Activated CD4-positive, CD25-positive, alpha-beta regulatory T cell treated with anti-CD3 and anti-CD28 coated beads, Interleukin-2, amount 50 U/mL, for 24 hours (primary cell): Measurements from ENCODE around the gene ATRAID.
A peak's percentile ranks its signal among the peaks of the same experiment; 100 is the strongest.

Experiments used
- ATAC-seq, 2 donors: fragments of 150-1000 bp; cut with Tn5 transposase; one replicate each; pipeline ENCODE4 v1.10.0; 2021; ENCODE audit warnings: mild to moderate bottlenecking in 1 of 2, moderate library complexity in 1 of 2

ATRAID gene

GRCh38 chr2:27251766-27252165, 39.9 kb downstream of the ATRAID start:
- no peak for ATAC-seq

GRCh38 chr2:27255187-27255586, 43.3 kb downstream of the ATRAID start:
- ATAC-seq = no peak

GRCh38 chr2:27255660-27256059, 43.8 kb downstream of the ATRAID start:
- no peak for ATAC-seq

- ATAC-seq = no peak
These were observed 45.1 kb downstream of the ATRAID start for GRCh38 chr2:27256855-27257454.

GRCh38 chr2:27258051-27258450, 46.2 kb downstream of the ATRAID start:
- no peak for ATAC-seq

- ATAC-seq = no peak
These were observed 49.5 kb downstream of the ATRAID start for GRCh38 chr2:27261241-27261925.

GRCh38 chr2:27261926-27262298, 50.1 kb downstream of the ATRAID start:
- ATAC-seq = no peak

- peak; percentile 58 to 59 for ATAC-seq
These were observed 50.8 kb downstream of the ATRAID start, which contains the start of gene SLC30A3 for GRCh38 chr2:27262379-27263286. Gene SLC30A3, minus strand, starts transcription at chr2:27263047. Its CDS starts 141 bp downstream, at chr2:27262906.

GRCh38 chr2:27263287-27264252, 51.7 kb downstream of the ATRAID start:
- ATAC-seq = no peak

GRCh38 chr2:27264253-27264752, 52.5 kb downstream of the ATRAID start:
- peak; percentile 49 to 51 for ATAC-seq

GRCh38 chr2:27264753-27265535, 53.1 kb downstream of the ATRAID start:
- peak; percentile 53 to 73 for ATAC-seq

GRCh38 chr2:27265536-27265870, 53.7 kb downstream of the ATRAID start:
- no peak for ATAC-seq
